A549 (cell line): Measurements from ENCODE around the gene CLDN6. TPM values are rescaled to one million over a fixed set of nuclear protein-coding genes. Genes with fewer than 3 reads are reported as not detected.

ENCODE experiments used
- ATAC-seq, 2 experiments: fragments of 200-7000 bp in 1 of 2; fragments of >200 bp in 1 of 2; cut with Nextera tagmentation in 1 of 2; cut with Tn5 transposase in 1 of 2; 3 replicates each; pipeline versions ENCODE4 v1.8.0 to v1.9.1; 2018 to 2020; ENCODE audit warnings: mild to moderate bottlenecking in 1 of 2, moderate library complexity in 1 of 2
- CTCF ChIA-PET: fragments of 300-600 bp; sonication (Branson Sonifier 250); formaldehyde crosslinking; extraction: SDS; loops from one replicate; lab custom pipeline; 2021; ENCODE audit warnings: antibody characterized with exemption, inconsistent platforms; lab: Yijun Ruan, JAX
- POLR2A ChIA-PET: fragments of 350-600 bp; formaldehyde crosslinking; extraction: SDS; loops from one replicate; lab custom pipeline; 2021; ENCODE audit warnings: antibody characterized with exemption, inconsistent platforms; lab: Yijun Ruan, JAX
- DNase-seq, 2 experiments: peaks; one replicate each; pipeline versions ENCODE4 v3.0.0 to v3.0.0-alpha.2; 2011 to 2016; ENCODE audit warnings: low read depth in 1 of 2, low spot score in 1 of 2
- FAIRE-seq: peaks from 2 replicates; lab custom pipeline; 2011; peaks lifted over from hg19 to GRCh38; lab: Jason Lieb, UNC
- H3K27ac ChIP-seq, 2 experiments: fragments of >200 bp; sonication (Bioruptor Twin); formaldehyde crosslinking; 3 replicates each; pipeline ENCODE4 v1.5.1; 2016 to 2017
- H3K4me1 ChIP-seq: fragments of >200 bp; sonication (Bioruptor Twin); formaldehyde crosslinking; 3 replicates; pipeline ENCODE4 v1.6.1; 2016
- H3K4me2 ChIP-seq: fragments of >200 bp; sonication (Bioruptor Twin); formaldehyde crosslinking; 3 replicates; pipeline ENCODE4 v1.6.1; 2016
- H3K4me3 ChIP-seq: fragments of >200 bp; sonication (Bioruptor Twin); formaldehyde crosslinking; 3 replicates; pipeline ENCODE4 v1.5.1; 2016
- H3K9me3 ChIP-seq: fragments of >200 bp; sonication (Bioruptor Twin); formaldehyde crosslinking; 3 replicates; pipeline ENCODE4 v1.6.1; 2016
- BCL3 ChIP-seq: fragments of >200 bp; sonication (Bioruptor Twin); formaldehyde crosslinking; IDR thresholded peaks from 3 replicates; pipeline ENCODE4 v1.6.1; 2016
- CBX8 ChIP-seq: fragments of 200-600 bp; sonication (generic); IDR thresholded peaks from 2 replicates; pipeline ENCODE4 v1.6.1; 2016
- CEBPB ChIP-seq, 2 experiments: fragments of >200 bp in 1 of 2; sonication (Bioruptor Twin) in 1 of 2; formaldehyde crosslinking in 1 of 2; IDR thresholded peaks; 2 replicates each; pipeline ENCODE4 v1.6.1; 2012 to 2016
- CHD2 ChIP-seq: fragments of 150-350 bp; IDR thresholded peaks from 2 replicates; pipeline ENCODE4 v1.6.1; 2014; ENCODE audit warnings: low read length; ENCODE audit not compliant: partially characterized antibody
- CHD4 ChIP-seq: fragments of 200-600 bp; sonication (generic); IDR thresholded peaks from 2 replicates; pipeline ENCODE4 v1.6.1; 2016; ENCODE audit warnings: antibody characterized with exemption, mild to moderate bottlenecking, borderline replicate concordance
- CTCF ChIP-seq: fragments of >200 bp; sonication (Bioruptor Twin); formaldehyde crosslinking; IDR thresholded peaks from 3 replicates; pipeline ENCODE4 v1.5.1; 2016
- E2F6 ChIP-seq: IDR thresholded peaks from 2 replicates; pipeline ENCODE4 v1.6.1; 2012; ENCODE audit warnings: low read depth, borderline replicate concordance
- EHF ChIP-seq: fragments of 250-450 bp; sonication (Bioruptor Pico); IDR thresholded peaks from 2 replicates; pipeline ENCODE4 v1.5.0; 2020; ENCODE audit warnings: mild to moderate bottlenecking
- EP300 ChIP-seq, 2 experiments: fragments of >200 bp; sonication (Bioruptor Twin); formaldehyde crosslinking; IDR thresholded peaks; 2 replicates in 1 of 2; 3 replicates in 1 of 2; pipeline ENCODE4 v1.6.1; 2016 to 2017
- HDAC2 ChIP-seq: fragments of 200-600 bp; sonication (generic); IDR thresholded peaks from 2 replicates; pipeline ENCODE4 v1.6.1; 2016
- HOXB13 ChIP-seq: fragments of 250-450 bp; sonication (Bioruptor Pico); IDR thresholded peaks from 2 replicates; pipeline ENCODE4 v1.5.0; 2020; ENCODE audit warnings: low read depth, mild to moderate bottlenecking, moderate library complexity
- JUNB ChIP-seq: fragments of >200 bp; sonication (Bioruptor Twin); formaldehyde crosslinking; IDR thresholded peaks from 2 replicates; pipeline ENCODE4 v1.6.1; 2016
- KDM1A ChIP-seq: fragments of 200-600 bp; sonication (generic); IDR thresholded peaks from 2 replicates; pipeline ENCODE4 v1.6.1; 2016; ENCODE audit warnings: low read depth, mild to moderate bottlenecking
- NFE2L2 ChIP-seq: fragments of 150-350 bp; conservative IDR thresholded peaks from 2 replicates; pipeline ENCODE4 v1.6.1; 2014; ENCODE audit warnings: low read length
- NPAS2 ChIP-seq: fragments of 250-450 bp; sonication (Bioruptor Pico); IDR thresholded peaks from 2 replicates; pipeline ENCODE4 v1.8.0; 2022; ENCODE audit warnings: mild to moderate bottlenecking, moderate library complexity, borderline replicate concordance
- NR3C1 ChIP-seq: fragments of >200 bp; sonication (Bioruptor Twin); formaldehyde crosslinking; IDR thresholded peaks from 3 replicates; pipeline ENCODE4 v1.6.1; 2017
- POLR2A ChIP-seq: IDR thresholded peaks from 2 replicates; pipeline ENCODE4 v1.6.1; 2012; ENCODE audit warnings: mild to moderate bottlenecking, low read length
- RFX5 ChIP-seq: fragments of 450-650 bp; IDR thresholded peaks from 2 replicates; pipeline ENCODE4 v1.7.1; 2014; ENCODE audit warnings: antibody characterized with exemption, mild to moderate bottlenecking, moderate library complexity
- RNF2 ChIP-seq: fragments of 200-600 bp; sonication (generic); IDR thresholded peaks from 2 replicates; pipeline ENCODE4 v1.6.1; 2016; ENCODE audit warnings: low read depth, mild to moderate bottlenecking, antibody characterized with exemption, moderate library complexity, borderline replicate concordance
- TFCP2L1 ChIP-seq: fragments of 250-450 bp; sonication (Bioruptor Pico); IDR thresholded peaks from 2 replicates; pipeline ENCODE4 v1.5.0; 2021; ENCODE audit warnings: mild to moderate bottlenecking
- ZFP36 ChIP-seq: fragments of 450-650 bp; IDR thresholded peaks from 2 replicates; pipeline ENCODE4 v1.6.1; 2014; ENCODE audit warnings: borderline replicate concordance; ENCODE audit not compliant: partially characterized antibody
- ZNF302 ChIP-seq: fragments of 250-450 bp; sonication (Bioruptor Pico); IDR thresholded peaks from 2 replicates; pipeline ENCODE4 v1.9.0; 2021; ENCODE audit warnings: inconsistent platforms, mild to moderate bottlenecking, moderate library complexity
- ZSCAN20 ChIP-seq: fragments of 250-450 bp; sonication (Bioruptor Pico); IDR thresholded peaks from 2 replicates; pipeline ENCODE4 v1.8.0; 2022; ENCODE audit warnings: mild to moderate bottlenecking, moderate library complexity
- WGBS: methylation state at CpG from one replicate; pipeline ENCODE4 v1.1.6; 2017; ENCODE audit errors: missing lambda C conversion rate; 5-methylcytosine and 5-hydroxymethylcytosine counted together
- polyA plus RNA-seq, 4 experiments: library from polyadenylated mRNA; depleted of rRNA in 3 of 4; stranded (reverse); fragments of >200 nt; fragmentation: RNase III in 1 of 4; extraction: RNeasy Plus Mini Kit Qiagen cat#74134 plus additional on column Dnase treatment in 1 of 4; gene quantifications; 2 replicates in 3 of 4; 3 replicates in 1 of 4; pipeline ENCODE4 v1.2.3, GENCODE V29; 2011 to 2017
- TF ChIP-seq, protein P1 (sequence below): fragments of 250-450 bp; sonication (Bioruptor Pico); IDR thresholded peaks from 2 replicates; pipeline ENCODE4 v1.5.0; 2021; ENCODE audit warnings: mild to moderate bottlenecking, moderate library complexity, borderline replicate concordance
- TF ChIP-seq, protein P2 (sequence below): IDR thresholded peaks from 2 replicates; pipeline ENCODE4 v1.6.1; 2012

The CLDN6 gene
- polyA plus RNA-seq, 2 of the 4 experiments (the other 2 are of a cell fraction): 0.25 TPM; not detected in 1

DNA sequence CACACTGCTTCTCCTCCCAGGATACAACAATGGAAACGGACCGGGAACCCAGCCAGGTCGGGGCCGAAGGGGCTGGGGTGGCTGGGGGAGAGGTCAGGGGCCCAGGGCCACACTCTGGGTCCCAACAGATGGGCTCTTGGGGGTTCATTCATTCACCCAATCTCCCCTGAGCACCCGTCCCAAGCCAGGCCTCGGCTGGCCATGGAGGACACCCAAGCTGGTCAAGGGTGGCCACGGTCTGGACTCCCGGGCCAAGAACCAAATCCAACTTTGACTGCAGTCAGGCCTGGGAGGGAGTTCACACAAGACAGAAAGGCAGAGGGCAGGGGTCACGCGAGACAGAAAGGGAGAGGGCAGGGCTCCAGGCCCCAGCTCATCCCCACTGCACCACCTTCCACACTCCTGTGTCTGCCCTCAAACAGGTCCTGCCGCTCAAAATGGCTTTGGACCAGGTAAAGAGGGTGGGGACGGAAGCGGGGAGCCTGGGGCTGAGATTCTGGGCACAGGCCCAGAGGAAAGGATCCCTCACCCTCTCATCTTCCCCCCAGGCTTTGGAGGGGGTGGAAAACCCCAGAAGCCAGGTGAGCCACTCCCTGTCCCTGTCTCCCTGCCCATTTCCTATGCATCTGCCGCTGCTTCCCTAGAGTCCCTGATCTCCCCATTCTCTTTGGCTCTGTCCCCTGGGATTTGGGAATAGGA is 25.5 kb downstream of the CLDN6 start:
- WGBS: 93% methylated on average over 14 of the region's 14 CpGs
- no peak for ATAC-seq
- POLR2A ChIA-PET: no interaction called here
- TF ChIP-seq, protein P1, sequence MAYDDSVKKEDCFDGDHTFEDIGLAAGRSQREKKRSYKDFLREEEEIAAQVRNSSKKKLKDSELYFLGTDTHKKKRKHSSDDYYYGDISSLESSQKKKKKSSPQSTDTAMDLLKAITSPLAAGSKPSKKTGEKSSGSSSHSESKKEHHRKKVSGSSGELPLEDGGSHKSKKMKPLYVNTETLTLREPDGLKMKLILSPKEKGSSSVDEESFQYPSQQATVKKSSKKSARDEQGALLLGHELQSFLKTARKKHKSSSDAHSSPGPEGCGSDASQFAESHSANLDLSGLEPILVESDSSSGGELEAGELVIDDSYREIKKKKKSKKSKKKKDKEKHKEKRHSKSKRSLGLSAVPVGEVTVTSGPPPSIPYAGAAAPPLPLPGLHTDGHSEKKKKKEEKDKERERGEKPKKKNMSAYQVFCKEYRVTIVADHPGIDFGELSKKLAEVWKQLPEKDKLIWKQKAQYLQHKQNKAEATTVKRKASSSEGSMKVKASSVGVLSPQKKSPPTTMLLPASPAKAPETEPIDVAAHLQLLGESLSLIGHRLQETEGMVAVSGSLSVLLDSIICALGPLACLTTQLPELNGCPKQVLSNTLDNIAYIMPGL (CRISPR knock-in tag): no peak
- TF ChIP-seq EHF (CRISPR knock-in tag) (no peak), CEBPB (IDR thresholded peaks at IDR 0.05) (no peak), KDM1A (no peak), EP300 (IDR thresholded peaks at IDR 0.05) (no peak), HDAC2 (no peak), E2F6 (no peak), NPAS2 (CRISPR knock-in tag) (no peak), BCL3 (no peak), RFX5 (no peak), POLR2A (no peak), TFCP2L1 (CRISPR knock-in tag) (no peak), CHD2 (no peak), RNF2 (no peak), CHD4 (no peak), HOXB13 (CRISPR knock-in tag) (no peak)
- DNase-seq: no peak
- no peak for FAIRE-seq
- H3K9me3 ChIP-seq: no peaks in the 10 kb centered on the region
- no peak overlapping the region for H3K4me2 ChIP-seq
- H3K4me1 ChIP-seq: peaks cover 3% of the 10 kb centered on the region; the same call in 1 of the 3 replicates
- H3K4me3 ChIP-seq: no peak overlapping the region
- CTCF ChIA-PET: interaction anchor here (0.8 to 1.3 kb wide), 5 partner anchors 8 to 55 kb away, joined by 3 to 4 read pairs (median 3); partner anchors contain the start of gene PAQR4
- no peak overlapping the region for H3K27ac ChIP-seq

DNA sequence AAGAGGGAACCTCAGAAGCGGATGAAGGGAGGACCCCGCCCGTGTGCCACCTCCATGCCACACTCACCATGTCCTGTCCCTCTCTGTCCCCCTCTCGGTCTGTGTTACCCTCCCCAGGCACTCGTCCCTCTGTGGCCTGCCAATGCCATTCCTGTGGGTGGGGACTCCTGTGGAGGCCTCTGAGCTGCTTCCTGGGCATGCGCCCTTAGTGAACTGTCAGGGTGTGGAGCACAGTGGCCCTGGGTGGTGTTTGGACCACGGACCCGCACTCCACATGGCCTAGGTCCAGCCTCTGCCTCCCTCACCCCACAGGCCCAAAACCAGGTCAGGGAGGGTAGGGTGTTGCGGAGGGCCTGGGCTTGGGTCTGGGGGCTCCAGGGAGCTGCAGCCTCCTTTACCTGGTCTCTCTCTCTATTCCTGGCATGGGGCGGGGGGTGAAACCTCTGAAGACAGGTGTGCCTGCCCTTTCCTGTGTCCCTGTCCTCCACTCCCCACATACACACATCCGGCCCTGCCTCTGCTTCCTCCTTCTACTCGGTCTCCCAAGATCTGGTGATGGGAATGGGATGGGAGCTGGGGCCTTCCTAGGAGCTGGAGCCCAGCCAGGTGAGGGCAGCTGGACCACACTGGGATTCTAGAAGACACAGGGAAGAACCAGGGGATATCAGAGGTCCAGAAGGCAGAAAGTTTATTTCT is 26.3 kb downstream of the CLDN6 start:
- CTCF ChIA-PET: interaction anchor here (0.6 to 1.2 kb wide), 7 partner anchors 9 to 67 kb away, joined by 3 to 4 read pairs (median 3); partner anchors contain the start of gene PAQR4
- no peak for DNase-seq

More for the DNA sequence above, 26.3 kb downstream of the CLDN6 start:
- FAIRE-seq (no peak), ATAC-seq (no peak)
- Histone ChIP-seq H3K4me3 (no peak overlapping the region), H3K9me3 (no peaks in the 10 kb centered on the region), H3K4me1 (peaks cover 3% of the 10 kb centered on the region; the same call in 1 of the 3 replicates), H3K27ac (no peak overlapping the region)
- POLR2A ChIA-PET: no interaction called here
- no peak for TF ChIP-seq EHF (CRISPR knock-in tag)
- TF ChIP-seq ZNF302 (CRISPR knock-in tag): no peak
- TF ChIP-seq TFCP2L1 (CRISPR knock-in tag): no peak
- no peak for TF ChIP-seq CBX8
- TF ChIP-seq NR3C1: no peak
- TF ChIP-seq ZFP36: no peak
- TF ChIP-seq ZSCAN20 (CRISPR knock-in tag): no peak
- TF ChIP-seq JUNB: no peak
- no peak for TF ChIP-seq CTCF
- no peak for TF ChIP-seq NFE2L2
- no peak for TF ChIP-seq RNF2
- TF ChIP-seq, protein P2, sequence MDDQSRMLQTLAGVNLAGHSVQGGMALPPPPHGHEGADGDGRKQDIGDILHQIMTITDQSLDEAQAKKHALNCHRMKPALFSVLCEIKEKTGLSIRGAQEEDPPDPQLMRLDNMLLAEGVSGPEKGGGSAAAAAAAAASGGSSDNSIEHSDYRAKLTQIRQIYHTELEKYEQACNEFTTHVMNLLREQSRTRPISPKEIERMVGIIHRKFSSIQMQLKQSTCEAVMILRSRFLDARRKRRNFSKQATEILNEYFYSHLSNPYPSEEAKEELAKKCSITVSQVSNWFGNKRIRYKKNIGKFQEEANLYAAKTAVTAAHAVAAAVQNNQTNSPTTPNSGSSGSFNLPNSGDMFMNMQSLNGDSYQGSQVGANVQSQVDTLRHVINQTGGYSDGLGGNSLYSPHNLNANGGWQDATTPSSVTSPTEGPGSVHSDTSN: no peak
- no peak for TF ChIP-seq HDAC2
- TF ChIP-seq, all 56 proteins: peak for 0
- H3K4me2 ChIP-seq: no peak overlapping the region
- 85% methylated on average over 12 of the region's 12 CpGs for WGBS
